CD14-positive monocyte (primary cell): ENCODE measurements around the gene SETD1A. TPM values are rescaled to one million over a fixed set of nuclear protein-coding genes. Genes with fewer than 3 reads are reported as not detected.

Experiments used
- DNase-seq, 3 donors: peaks; one replicate each; pipeline ENCODE4 v3.0.0-alpha.2; 2011 to 2022
- H2AFZ ChIP-seq: 2 replicates; pipeline ENCODE4 v1.6.0; 2012; ENCODE audit warnings: mild to moderate bottlenecking, low read depth, low read length, inconsistent platforms; ENCODE audit not compliant: insufficient read depth, poor library complexity, severe bottlenecking
- H3K27ac ChIP-seq, 2 donors: 1 replicate in 1 of 2; 2 replicates in 1 of 2; pipeline ENCODE4 v1.5.1; 2012 to 2013; ENCODE audit warnings: low read length in 2 of 2, control low read depth in 1 of 2, inconsistent platforms in 1 of 2, low read depth in 1 of 2, mild to moderate bottlenecking in 1 of 2
- H3K27me3 ChIP-seq, 2 donors: one replicate each; pipeline versions ENCODE4 v1.6.0 to v1.6.1; 2011 to 2013; ENCODE audit warnings: low read length in 2 of 2; ENCODE audit not compliant: control insufficient read depth in 2 of 2, insufficient read depth in 2 of 2
- H3K36me3 ChIP-seq, 2 donors: replicated peaks in 1 of 2; 1 replicate in 1 of 2; 2 replicates in 1 of 2; pipeline versions ENCODE4 v1.5.1 to v1.6.1; 2012 to 2013; ENCODE audit warnings: low read length in 2 of 2, control low read depth in 1 of 2, inconsistent platforms in 1 of 2, mild to moderate bottlenecking in 1 of 2; ENCODE audit not compliant: insufficient read depth in 2 of 2, control insufficient read depth in 1 of 2
- H3K4me1 ChIP-seq, 2 donors: 1 replicate in 1 of 2; 2 replicates in 1 of 2; pipeline versions ENCODE4 v1.5.1 to v1.6.1; 2012 to 2013; ENCODE audit warnings: low read length in 2 of 2, control low read depth in 1 of 2, inconsistent platforms in 1 of 2, mild to moderate bottlenecking in 1 of 2, moderate library complexity in 1 of 2; ENCODE audit not compliant: insufficient read depth in 2 of 2, control insufficient read depth in 1 of 2
- H3K4me2 ChIP-seq: replicated peaks from 2 replicates; pipeline ENCODE3; 2012; ENCODE audit warnings: low read length, moderate library complexity, mild to moderate bottlenecking; ENCODE audit not compliant: poor library complexity, severe bottlenecking; ENCODE audit errors: extremely low read depth
- H3K4me3 ChIP-seq, 3 experiments: fragments of 200-600 bp in 1 of 3; sonication (generic) in 1 of 3; replicated peaks in 1 of 3; 1 replicate in 2 of 3; 2 replicates in 1 of 3; pipeline ENCODE4 v1.5.1; 2011 to 2013; ENCODE audit warnings: low read length in 3 of 3, mild to moderate bottlenecking in 3 of 3, control low read depth in 2 of 3, low read depth in 2 of 3, inconsistent platforms in 1 of 3, moderate library complexity in 1 of 3
- H3K79me2 ChIP-seq: 2 replicates; pipeline ENCODE4 v1.6.0; 2012; ENCODE audit warnings: mild to moderate bottlenecking, control low read depth, inconsistent platforms, low read length, moderate library complexity; ENCODE audit not compliant: insufficient read depth
- H3K9ac ChIP-seq: 2 replicates; pipeline ENCODE4 v1.6.0; 2017; ENCODE audit warnings: low read length, mild to moderate bottlenecking; ENCODE audit not compliant: insufficient read depth, poor library complexity, severe bottlenecking
- H3K9me3 ChIP-seq, 2 donors: replicated peaks in 1 of 2; 1 replicate in 1 of 2; 2 replicates in 1 of 2; pipeline versions ENCODE4 v1.5.1 to v1.6.1; 2012 to 2013; ENCODE audit warnings: low read length in 2 of 2, control low read depth in 1 of 2; ENCODE audit not compliant: control insufficient read depth in 1 of 2, insufficient read depth in 1 of 2
- H4K20me1 ChIP-seq: 2 replicates; pipeline ENCODE4 v1.6.0; 2012; ENCODE audit warnings: mild to moderate bottlenecking, low read length, control low read depth, moderate library complexity; ENCODE audit not compliant: insufficient read depth
- H3K27ac Mint-ChIP-seq, 7 donors: one replicate each; pipeline ENCODE4 v1.8.0; 2020; ENCODE audit warnings: mild to moderate bottlenecking in 7 of 7, mixed read lengths in 7 of 7, moderate library complexity in 6 of 7, inconsistent platforms in 2 of 7
- H3K27me3 Mint-ChIP-seq, 3 donors: one replicate each; pipeline ENCODE4 v1.8.0; 2021 to 2022; ENCODE audit warnings: low read depth in 3 of 3, mild to moderate bottlenecking in 3 of 3, mixed read lengths in 3 of 3, moderate library complexity in 3 of 3, inconsistent platforms in 1 of 3
- H3K36me3 Mint-ChIP-seq, 2 donors: one replicate each; pipeline ENCODE4 v1.8.0; 2020; ENCODE audit warnings: mixed read lengths in 2 of 2, inconsistent platforms in 1 of 2, mild to moderate bottlenecking in 1 of 2
- H3K4me1 Mint-ChIP-seq: one replicate; pipeline ENCODE4 v1.8.0; 2020; ENCODE audit warnings: mild to moderate bottlenecking, mixed read lengths
- H3K4me3 Mint-ChIP-seq, 2 donors: one replicate each; pipeline ENCODE4 v1.8.0; 2020; ENCODE audit warnings: mild to moderate bottlenecking in 2 of 2, mixed read lengths in 2 of 2, moderate library complexity in 1 of 2
- H3K9me3 Mint-ChIP-seq, 7 donors: one replicate each; pipeline ENCODE4 v1.8.0; 2020 to 2022; ENCODE audit warnings: mixed read lengths in 7 of 7, mild to moderate bottlenecking in 6 of 7, moderate library complexity in 6 of 7, inconsistent platforms in 2 of 7
- WGBS: methylation state at CpG from one replicate; pipeline ENCODE4 v1.1.5; 2013; ENCODE audit warnings: missing lambda C conversion rate; ENCODE audit not compliant: insufficient coverage; 5-methylcytosine and 5-hydroxymethylcytosine counted together
- intact Hi-C, 2 donors: fragments of 100-400 bp; cut with micrococcal nuclease; formaldehyde crosslinking; loops; one replicate each; pipeline versions ENCODE4 v1.15.0 to v1.15.1; 2023
- polyA plus RNA-seq, 3 donors: library from polyadenylated mRNA; depleted of rRNA in 1 of 3; unstranded in 2 of 3; stranded (reverse) in 1 of 3; fragments of 300-500 nt in 2 of 3; fragments of >200 nt in 1 of 3; fragmentation: Illumina TruSeq in 2 of 3; gene quantifications; 1 replicate in 2 of 3; 2 replicates in 1 of 3; pipeline ENCODE4 v1.2.3, GENCODE V29; 2012 to 2021
- TF ChIP-seq, protein P1 (sequence below): fragments of 200-600 bp; IDR thresholded peaks from one replicate; pipeline ENCODE4 v1.8.0; 2022; ENCODE audit warnings: antibody characterized with exemption, mild to moderate bottlenecking

Gene SETD1A
- polyA plus RNA-seq, 3 donors = 0.16 to 6.6 (median 1.3) TPM

DNA sequence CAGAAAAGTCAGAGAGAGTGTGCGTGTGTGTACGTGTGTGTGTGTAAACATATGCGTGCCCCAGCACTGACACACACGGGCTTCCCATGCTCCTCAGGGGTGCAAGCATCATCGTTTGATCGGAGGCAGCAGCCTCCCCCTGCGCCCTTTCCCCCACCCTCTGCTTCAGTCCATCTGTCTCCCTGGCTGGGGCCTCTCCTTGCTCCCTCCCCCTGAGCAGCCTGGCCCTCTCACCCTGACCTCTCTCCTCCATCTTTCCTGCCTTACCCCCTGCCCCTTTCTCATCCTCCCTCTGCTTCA lies 48.5 kb downstream of the SETD1A start:
- DNase-seq = no peak
- H3K9me3 Mint-ChIP-seq = peaks cover 0 to 6% (median 3%) of the 10 kb centered on the region in 7 donors
- no peaks in the 10 kb centered on the region for H3K36me3 ChIP-seq
- no peak overlapping the region for H3K4me3 ChIP-seq
- intact Hi-C loops = no loop called here
- no peak overlapping the region for H3K9ac ChIP-seq
- H3K4me2 ChIP-seq = no peak overlapping the region
- peaks cover 0 to 5% of the 10 kb centered on the region in 2 donors for H3K36me3 Mint-ChIP-seq
- H3K4me3 Mint-ChIP-seq = no peak overlapping the region
- TF ChIP-seq, protein P1, sequence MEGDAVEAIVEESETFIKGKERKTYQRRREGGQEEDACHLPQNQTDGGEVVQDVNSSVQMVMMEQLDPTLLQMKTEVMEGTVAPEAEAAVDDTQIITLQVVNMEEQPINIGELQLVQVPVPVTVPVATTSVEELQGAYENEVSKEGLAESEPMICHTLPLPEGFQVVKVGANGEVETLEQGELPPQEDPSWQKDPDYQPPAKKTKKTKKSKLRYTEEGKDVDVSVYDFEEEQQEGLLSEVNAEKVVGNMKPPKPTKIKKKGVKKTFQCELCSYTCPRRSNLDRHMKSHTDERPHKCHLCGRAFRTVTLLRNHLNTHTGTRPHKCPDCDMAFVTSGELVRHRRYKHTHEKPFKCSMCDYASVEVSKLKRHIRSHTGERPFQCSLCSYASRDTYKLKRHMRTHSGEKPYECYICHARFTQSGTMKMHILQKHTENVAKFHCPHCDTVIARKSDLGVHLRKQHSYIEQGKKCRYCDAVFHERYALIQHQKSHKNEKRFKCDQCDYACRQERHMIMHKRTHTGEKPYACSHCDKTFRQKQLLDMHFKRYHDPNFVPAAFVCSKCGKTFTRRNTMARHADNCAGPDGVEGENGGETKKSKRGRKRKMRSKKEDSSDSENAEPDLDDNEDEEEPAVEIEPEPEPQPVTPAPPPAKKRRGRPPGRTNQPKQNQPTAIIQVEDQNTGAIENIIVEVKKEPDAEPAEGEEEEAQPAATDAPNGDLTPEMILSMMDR = no peak
- WGBS = 76% methylated on average over 7 of the region's 7 CpGs
- H3K79me2 ChIP-seq = no peaks in the 10 kb centered on the region
- no peaks in the 10 kb centered on the region for H3K4me1 ChIP-seq
- H3K27ac ChIP-seq = no peak overlapping the region
- H3K4me1 Mint-ChIP-seq = peaks cover 3% of the 10 kb centered on the region
- H3K27ac Mint-ChIP-seq = no peak overlapping the region
- peaks cover 4 to 23% of the 10 kb centered on the region in 2 donors for H3K27me3 ChIP-seq
- H3K27me3 Mint-ChIP-seq = peaks cover 30 to 51% (median 32%) of the 10 kb centered on the region in 3 donors
- H3K9me3 ChIP-seq = no peaks in the 10 kb centered on the region
- H4K20me1 ChIP-seq = no peaks in the 10 kb centered on the region
- H2AFZ ChIP-seq = no peak overlapping the region

DNA sequence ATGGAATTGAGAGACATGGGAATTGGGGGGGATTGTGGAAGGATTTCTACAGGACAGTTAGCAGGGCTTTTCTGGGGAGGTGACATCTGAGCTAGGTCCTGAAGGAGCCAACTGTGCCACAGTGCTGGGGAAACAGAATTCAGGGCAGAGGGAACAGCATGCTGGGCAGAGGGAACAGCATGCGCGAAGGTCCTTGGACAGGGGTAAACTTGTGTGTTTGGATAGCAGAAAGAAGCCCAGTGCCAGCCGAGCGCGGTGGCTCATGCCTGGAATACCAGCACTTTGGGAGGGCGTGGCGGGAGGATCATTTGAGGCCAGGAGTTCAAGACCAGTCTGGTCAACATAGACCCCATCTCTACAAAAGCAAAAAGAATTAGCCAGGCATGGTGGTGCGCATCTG lies 49.0 kb downstream of the SETD1A start:
- H3K4me3 Mint-ChIP-seq = peak overlapping the region in 1 of 2 donors; percentile 24
- H3K27me3 Mint-ChIP-seq = peaks cover 35 to 57% (median 38%) of the 10 kb centered on the region in 3 donors
- peaks cover 0 to 11% (median 4%) of the 10 kb centered on the region in 7 donors for H3K9me3 Mint-ChIP-seq
- Histone ChIP-seq H3K27ac (no peak overlapping the region), H3K79me2 (no peaks in the 10 kb centered on the region), H3K9me3 (no peaks in the 10 kb centered on the region), H3K4me3 (no peak overlapping the region), H2AFZ (no peak overlapping the region), H3K9ac (no peak overlapping the region), H3K27me3 (peaks cover 9 to 28% of the 10 kb centered on the region in 2 donors), H3K4me1 (no peaks in the 10 kb centered on the region), H4K20me1 (no peaks in the 10 kb centered on the region), H3K36me3 (no peaks in the 10 kb centered on the region), H3K4me2 (no peak overlapping the region)
- H3K36me3 Mint-ChIP-seq = peaks cover 0 to 10% of the 10 kb centered on the region in 2 donors
- TF ChIP-seq, protein P1 = no peak
- intact Hi-C loops = no loop called here
- no peak overlapping the region for H3K27ac Mint-ChIP-seq
- WGBS = 95% methylated on average over 3 of the region's 8 CpGs
- DNase-seq = no peak
- peaks cover 6% of the 10 kb centered on the region for H3K4me1 Mint-ChIP-seq
